Uterus (tissue), 4 donors: Measurements from ENCODE around the gene GGTLC2. TPM values are rescaled to one million over a fixed set of nuclear protein-coding genes. Genes with fewer than 3 reads are reported as not detected.
"Not testable (repeated sequence)": the region's sequence is repeated elsewhere in the genome, so short reads cannot be mapped to it uniquely, and the experiment has no call there.

Experiments
- DNase-seq, 2 donors: peaks; one replicate each; pipeline ENCODE4 v3.0.0-alpha.2; 2019 to 2020
- H3K27ac ChIP-seq, 2 donors: fragments of 200-600 bp; sonication (generic); 1 replicate in 1 of 2; 2 replicates in 1 of 2; pipeline ENCODE4 v1.5.1; 2016 to 2018
- H3K27me3 ChIP-seq, 2 donors: fragments of 200-600 bp; sonication (generic); one replicate each; pipeline ENCODE4 v1.5.1; 2018 to 2019; ENCODE audit warnings: control low read depth in 1 of 2
- H3K36me3 ChIP-seq, 2 donors: fragments of 200-600 bp; sonication (generic); one replicate each; pipeline ENCODE4 v1.5.1; 2019; ENCODE audit warnings: control low read depth in 1 of 2
- H3K4me1 ChIP-seq, 2 donors: fragments of 200-600 bp; sonication (generic); one replicate each; pipeline ENCODE4 v1.5.1; 2018 to 2019; ENCODE audit warnings: control low read depth in 1 of 2
- H3K4me3 ChIP-seq, 2 donors: fragments of 200-600 bp; sonication (generic); 1 replicate in 1 of 2; 2 replicates in 1 of 2; pipeline ENCODE4 v1.5.1; 2018 to 2019; ENCODE audit warnings: mild to moderate bottlenecking in 1 of 2
- H3K9me3 ChIP-seq, 2 donors: fragments of 200-600 bp; sonication (generic); one replicate each; pipeline ENCODE4 v1.5.1; 2019; ENCODE audit warnings: control low read depth in 1 of 2
- CTCF ChIP-seq, 4 experiments: fragments of 200-600 bp in 2 of 4; fragments of 450-650 bp in 2 of 4; sonication (generic) in 2 of 4; IDR thresholded peaks; one replicate each; pipeline ENCODE4 v1.5.1; 2016 to 2019; ENCODE audit warnings: antibody characterized with exemption in 4 of 4, mild to moderate bottlenecking in 2 of 4, moderate library complexity in 1 of 4
- POLR2A ChIP-seq, 2 donors: fragments of 450-650 bp; IDR thresholded peaks; one replicate each; pipeline ENCODE4 v1.6.1; 2016; ENCODE audit warnings: antibody characterized with exemption in 2 of 2, mild to moderate bottlenecking in 1 of 2, moderate library complexity in 1 of 2
- intact Hi-C: fragments of 100-400 bp; cut with DNase I; formaldehyde crosslinking; loops from one replicate; pipeline ENCODE4 v1.15.1; 2023; ENCODE audit warnings: low total_unique reads
- total RNA-seq, 4 donors: library from RNA; depleted of rRNA in 3 of 4; stranded (reverse); fragments of >200 nt in 3 of 4; gene quantifications; one replicate each; pipeline versions ENCODE4 v1.1.0 to v1.2.4, GENCODE V29; 2014 to 2023
- donor health status: DM: yes; HTN: yes; CAD: no.

The GGTLC2 gene
- total RNA-seq, 4 donors from 2014 or later = not detected

- H3K9me3 ChIP-seq, H3K27ac ChIP-seq, H3K4me3 ChIP-seq, DNase-seq, intact Hi-C loops, H3K4me1 ChIP-seq, H3K36me3 ChIP-seq, H3K27me3 ChIP-seq: not testable (repeated sequence)
Observed at GRCh38 chr22:22652573-22652972, 8.2 kb downstream of the GGTLC2 start.

GRCh38 chr22:22653677-22654381 is 9.4 kb downstream of the GGTLC2 start:
- H3K27me3 ChIP-seq, H3K27ac ChIP-seq, H3K4me1 ChIP-seq, DNase-seq, H3K36me3 ChIP-seq, H3K9me3 ChIP-seq, intact Hi-C loops, H3K4me3 ChIP-seq: not testable (repeated sequence)

GRCh38 chr22:22655452-22656290 is 11.3 kb downstream of the GGTLC2 start:
- intact Hi-C loops = no loop called here

GRCh38 chr22:22657712-22658111 is 13.3 kb downstream of the GGTLC2 start:
- no peaks in the 10 kb centered on the region for H3K4me1 ChIP-seq
- no peaks in the 10 kb centered on the region for H3K9me3 ChIP-seq
- H3K27ac ChIP-seq = no peak overlapping the region
- no peak for TF ChIP-seq CTCF (IDR thresholded peaks at IDR 0.05)
- H3K4me3 ChIP-seq = no peak overlapping the region
- no peaks in the 10 kb centered on the region for H3K36me3 ChIP-seq
- intact Hi-C loops = no loop called here
- no peak for DNase-seq
- no peaks in the 10 kb centered on the region for H3K27me3 ChIP-seq

More at GRCh38 chr22:22655452-22656290, 11.3 kb downstream of the GGTLC2 start:
- Histone ChIP-seq H3K4me1 (no peaks in the 10 kb centered on the region), H3K36me3 (no peaks in the 10 kb centered on the region), H3K27ac (no peak overlapping the region), H3K4me3 (no peak overlapping the region), H3K9me3 (no peaks in the 10 kb centered on the region), H3K27me3 (no peaks in the 10 kb centered on the region)
- TF ChIP-seq CTCF (IDR thresholded peaks at IDR 0.05) (no peak), POLR2A (IDR thresholded peaks at IDR 0.05) (no peak)
- DNase-seq = no peak

GRCh38 chr22:22661275-22661674 is 16.9 kb downstream of the GGTLC2 start:
- Histone ChIP-seq H3K27me3 (no peaks in the 10 kb centered on the region), H3K9me3 (no peaks in the 10 kb centered on the region), H3K27ac (no peak overlapping the region), H3K36me3 (no peaks in the 10 kb centered on the region), H3K4me3 (no peak overlapping the region), H3K4me1 (no peaks in the 10 kb centered on the region)
- no peak for TF ChIP-seq CTCF (IDR thresholded peaks at IDR 0.05)
- TF ChIP-seq POLR2A (IDR thresholded peaks at IDR 0.05) = no peak
- no peak for DNase-seq
- intact Hi-C loops = no loop called here

- no peak for DNase-seq
- no peaks in the 10 kb centered on the region for H3K27me3 ChIP-seq
- no peaks in the 10 kb centered on the region for H3K36me3 ChIP-seq
- no peaks in the 10 kb centered on the region for H3K9me3 ChIP-seq
- TF ChIP-seq CTCF (IDR thresholded peaks at IDR 0.05) (no peak), POLR2A (IDR thresholded peaks at IDR 0.05) (no peak)
- no peaks in the 10 kb centered on the region for H3K4me1 ChIP-seq
- intact Hi-C loops = no loop called here
- H3K27ac ChIP-seq = no peak overlapping the region
- no peak overlapping the region for H3K4me3 ChIP-seq
Observed at GRCh38 chr22:22662095-22662494, 17.7 kb downstream of the GGTLC2 start.
